HG02885 (cell line): ENCODE results near the gene USP7.
"Not testable (repeated sequence)": the region's sequence is repeated elsewhere in the genome, so short reads cannot be mapped to it uniquely, and the experiment has no call there.

Experiments
- ATAC-seq: cut with Tn5 transposase; IDR thresholded peaks from one replicate; pipeline ENCODE4 v1.9.1; 2021; ENCODE audit warnings: mild to moderate bottlenecking; ENCODE audit not compliant: unreplicated experiment, poor library complexity

The USP7 gene

GRCh38 chr16:8852534-8852933, 111.2 kb downstream of the USP7 start:
- no peak for ATAC-seq

- no peak for ATAC-seq
Observed at GRCh38 chr16:8851761-8852403, 111.8 kb downstream of the USP7 start.

- no peak for ATAC-seq
Observed at GRCh38 chr16:8850279-8850885, 113.3 kb downstream of the USP7 start.

GRCh38 chr16:8849411-8850011, 114.2 kb downstream of the USP7 start:
- no peak for ATAC-seq

GRCh38 chr16:8848939-8849391, 114.7 kb downstream of the USP7 start:
- no peak for ATAC-seq

GRCh38 chr16:8848231-8848938, 115.3 kb downstream of the USP7 start:
- no peak for ATAC-seq

- ATAC-seq = no peak
Observed at GRCh38 chr16:8847623-8848022, 116.1 kb downstream of the USP7 start.

GRCh38 chr16:8847145-8847544, 116.6 kb downstream of the USP7 start:
- no peak for ATAC-seq

GRCh38 chr16:8846401-8846932, 117.2 kb downstream of the USP7 start:
- ATAC-seq = no peak

GRCh38 chr16:8845699-8846298, 117.9 kb downstream of the USP7 start:
- no peak for ATAC-seq

- ATAC-seq = not testable (repeated sequence)
Observed at GRCh38 chr16:8843296-8843695, 120.4 kb downstream of the USP7 start.
